HG03280 (cell line): Measurements from ENCODE around the gene RAB1B.
"Not testable (repeated sequence)": the region's sequence is repeated elsewhere in the genome, so short reads cannot be mapped to it uniquely, and the experiment has no call there.

Experiments
- ATAC-seq: cut with Tn5 transposase; IDR thresholded peaks from one replicate; pipeline ENCODE4 v1.9.1; 2021; ENCODE audit warnings: mild to moderate bottlenecking, moderate library complexity; ENCODE audit not compliant: unreplicated experiment

The RAB1B gene

GRCh38 chr11:66317723-66318599 is 49.5 kb downstream of the RAB1B start:
- ATAC-seq, result no peak

- ATAC-seq, result no peak
These were observed 50.1 kb downstream of the RAB1B start for GRCh38 chr11:66318600-66318970.

GRCh38 chr11:66320289-66320688 is 51.9 kb downstream of the RAB1B start:
- not testable (repeated sequence) for ATAC-seq

- ATAC-seq, result not testable (repeated sequence)
These were observed 52.3 kb downstream of the RAB1B start for GRCh38 chr11:66320748-66321147.

GRCh38 chr11:66321606-66322005 is 53.2 kb downstream of the RAB1B start:
- no peak for ATAC-seq

GRCh38 chr11:66322732-66323427 is 54.4 kb downstream of the RAB1B start:
- no peak for ATAC-seq

GRCh38 chr11:66323684-66324083 is 55.2 kb downstream of the RAB1B start:
- ATAC-seq, result no peak

- ATAC-seq, result no peak
These were observed 56.2 kb downstream of the RAB1B start for GRCh38 chr11:66324664-66325063.

GRCh38 chr11:66325263-66325671 is 56.8 kb downstream of the RAB1B start:
- no peak for ATAC-seq

GRCh38 chr11:66326261-66327111 is 58.0 kb downstream of the RAB1B start:
- ATAC-seq, result no peak
